Fibroblast of the aortic adventitia (primary cell): ENCODE measurements around the gene TMEM184B. TPM values are rescaled to one million over a fixed set of nuclear protein-coding genes. Genes with fewer than 3 reads are reported as not detected.

Experiments
- DNase-seq: peaks from one replicate; pipeline ENCODE4 v3.0.0-alpha.2; 2010; ENCODE audit warnings: low read depth
- H3K4me3 ChIP-seq: 2 replicates; pipeline ENCODE4 v1.5.1; 2011; ENCODE audit warnings: low read depth, mild to moderate bottlenecking, control low read depth, low read length, moderate library complexity
- CTCF ChIP-seq: IDR thresholded peaks from 2 replicates; pipeline ENCODE4 v1.5.1; 2011; ENCODE audit warnings: mild to moderate bottlenecking, low read length, control low read depth, inconsistent platforms; ENCODE audit not compliant: insufficient read depth
- total RNA-seq: library from RNA; depleted of rRNA; stranded (reverse); fragments of >200 nt; gene quantifications from 2 replicates; pipeline ENCODE4 v1.2.3, GENCODE V29; 2012; ENCODE audit warnings: low replicate concordance

Gene TMEM184B
- 20.2 and 46.0 TPM in 2 replicates for total RNA-seq

GRCh38 chr22:38272373-38273134 is at the start of gene TMEM184B:
Gene TMEM184B (minus strand): TSS chr22:38273010. CDS start chr22:38247961, 25,049 bp downstream.
- no peak for TF ChIP-seq CTCF
- DNase-seq: peak; percentile 66
- peak within 1 kb of the TSS; percentile 75 for H3K4me3 ChIP-seq

GRCh38 chr22:38320605-38321402 is 48.0 kb upstream of the TMEM184B start:
- no peak for TF ChIP-seq CTCF

GRCh38 chr22:38318792-38319773 is 46.3 kb upstream of the TMEM184B start:
- no peak overlapping the region for H3K4me3 ChIP-seq
- TF ChIP-seq CTCF: no peak
- DNase-seq: no peak

More at GRCh38 chr22:38320605-38321402, 48.0 kb upstream of the TMEM184B start:
- H3K4me3 ChIP-seq: no peak overlapping the region
- no peak for DNase-seq

GRCh38 chr22:38317995-38318715 is 45.3 kb upstream of the TMEM184B start:
- peak; percentile 89 for DNase-seq
- no peak for TF ChIP-seq CTCF
- peak overlapping the region; percentile 60 for H3K4me3 ChIP-seq

- H3K4me3 ChIP-seq: peak within 1 kb of the TSS; percentile 80
- DNase-seq: peak; percentile 32
- no peak for TF ChIP-seq CTCF
Measured at GRCh38 chr22:38317122-38317994, 44.5 kb upstream of the TMEM184B start, which contains the start of gene CSNK1E. Gene CSNK1E (minus strand): TSS chr22:38317433. CDS start chr22:38314157, 3,276 bp downstream.
